Measurements from ENCODE around the gene FAAP20. TPM values are rescaled to one million over a fixed set of nuclear protein-coding genes. Genes with fewer than 3 reads are reported as not detected.

The FAAP20 gene
- total and polyA plus RNA-seq, 4 donors, result 5.6 to 31.5 (median 15.7) TPM

GRCh38 chr1:2184934-2185333 lies 9.6 kb downstream of the FAAP20 start:
- H3K4me1 ChIP-seq (ENCODE audit: control insufficient read depth in 4 of 4, insufficient read depth in 4 of 4, low read length in 3 of 4), result peaks cover 0 to 6% (median under 1%) of the 10 kb centered on the region in 4 donors
- TF ChIP-seq FOXA1 (IDR thresholded peaks at IDR 0.05) (no peak), ATF3 (IDR thresholded peaks at IDR 0.05) (no peak), FOXA2 (IDR thresholded peaks at IDR 0.05) (no peak), SP1 (IDR thresholded peaks at IDR 0.05) (no peak), MAX (IDR thresholded peaks at IDR 0.05) (no peak), HNF4G (IDR thresholded peaks at IDR 0.05) (no peak), CTCF (IDR thresholded peaks at IDR 0.05; ENCODE audit: low read depth, low read length, missing input control) (no peak), GABPA (IDR thresholded peaks at IDR 0.05 in 1 of 2, conservative IDR thresholded peaks at IDR 0.05 in 1 of 2) (no peak), RAD21 (IDR thresholded peaks at IDR 0.05) (no peak), RXRA (IDR thresholded peaks at IDR 0.05) (no peak), REST (IDR thresholded peaks at IDR 0.05) (no peak), EGR1 (IDR thresholded peaks at IDR 0.05; ENCODE audit: low read depth in 2 of 2) (no peak)
- no peak overlapping the region for H3K27ac ChIP-seq (ENCODE audit: low read depth in 1 of 2, low read length in 2 of 2)
- DNase-seq (ENCODE audit: low spot score), result no peak
- no peak overlapping the region for H3K4me3 ChIP-seq (ENCODE audit: low read depth in 1 of 3, low read length in 3 of 3)
- 97% methylated on average over 33 of the region's 33 CpGs for WGBS
- peaks cover 0 to 12% (median under 1%) of the 10 kb centered on the region in 4 donors for H3K36me3 ChIP-seq (ENCODE audit: control insufficient read depth in 4 of 4, insufficient read depth in 3 of 4, low read depth in 1 of 4, low read length in 3 of 4)
- no peaks in the 10 kb centered on the region for H3K9me3 ChIP-seq (ENCODE audit: control insufficient read depth in 4 of 4, low read length in 3 of 4)
- H3K9ac ChIP-seq (ENCODE audit: low read depth in 1 of 2, low read length in 2 of 2), result no peak overlapping the region
- no peaks in the 10 kb centered on the region for H3K27me3 ChIP-seq (ENCODE audit: control insufficient read depth in 4 of 4, insufficient read depth in 4 of 4, low read length in 3 of 4)

GRCh38 chr1:2184531-2184930 lies 10.0 kb downstream of the FAAP20 start:
- Histone ChIP-seq H3K27ac (ENCODE audit: low read depth in 1 of 2, low read length in 2 of 2) (no peak overlapping the region), H3K9ac (ENCODE audit: low read depth in 1 of 2, low read length in 2 of 2) (no peak overlapping the region), H3K27me3 (ENCODE audit: control insufficient read depth in 4 of 4, insufficient read depth in 4 of 4, low read length in 3 of 4) (no peaks in the 10 kb centered on the region), H3K9me3 (ENCODE audit: control insufficient read depth in 4 of 4, low read length in 3 of 4) (no peaks in the 10 kb centered on the region), H3K36me3 (ENCODE audit: control insufficient read depth in 4 of 4, insufficient read depth in 3 of 4, low read depth in 1 of 4, low read length in 3 of 4) (peaks cover 0 to 12% (median under 1%) of the 10 kb centered on the region in 4 donors), H3K4me3 (ENCODE audit: low read depth in 1 of 3, low read length in 3 of 3) (no peak overlapping the region), H3K4me1 (ENCODE audit: control insufficient read depth in 4 of 4, insufficient read depth in 4 of 4, low read length in 3 of 4) (peaks cover 0 to 3% (median 0%) of the 10 kb centered on the region in 4 donors)
- no peak for TF ChIP-seq YY1 (IDR thresholded peaks at IDR 0.05)
- TF ChIP-seq MAX (IDR thresholded peaks at IDR 0.05), result no peak
- no peak for TF ChIP-seq RAD21 (IDR thresholded peaks at IDR 0.05)
- no peak for TF ChIP-seq JUND (IDR thresholded peaks at IDR 0.05)
- no peak for TF ChIP-seq GABPA (IDR thresholded peaks at IDR 0.05 in 1 of 2, conservative IDR thresholded peaks at IDR 0.05 in 1 of 2)
- no peak for TF ChIP-seq ATF3 (IDR thresholded peaks at IDR 0.05)
- TF ChIP-seq RXRA (IDR thresholded peaks at IDR 0.05), result no peak
- no peak for TF ChIP-seq NR2F2 (IDR thresholded peaks at IDR 0.05)
- TF ChIP-seq ZBTB33 (IDR thresholded peaks at IDR 0.05), result no peak
- 95% methylated on average over 18 of the region's 18 CpGs for WGBS
- no peak for DNase-seq (ENCODE audit: low spot score)
